Measurements from ENCODE around the gene SEC61G. TPM values are rescaled to one million over a fixed set of nuclear protein-coding genes. Genes with fewer than 3 reads are reported as not detected.

The SEC61G gene
- polyA plus RNA-seq, 2 of the 4 experiments (the other 2 are of a cell fraction) = 356 to 421 TPM

GRCh38 chr7:54783952-54784351 lies 24.9 kb upstream of the SEC61G start:
- ATAC-seq (no peak), FAIRE-seq (no peak), DNase-seq (ENCODE audit: low read depth in 1 of 2, low spot score in 1 of 2) (no peak)
- H3K4me1 ChIP-seq = peaks cover 10% of the 10 kb centered on the region
- no peak overlapping the region for H3K4me2 ChIP-seq
- H3K4me3 ChIP-seq = no peak overlapping the region
- ChIA-PET CTCF (interaction anchor here (5.6 to 33.9 kb wide), 3 partner anchors 10 to 467 kb away, joined by 36 to 742 read pairs (median 69); no protein-coding TSS in a partner anchor), POLR2A (no interaction called here)
- H3K27ac ChIP-seq = no peak overlapping the region
- WGBS (ENCODE audit: missing lambda C conversion rate) = 65% methylated on average over 4 of the region's 4 CpGs
- no peaks in the 10 kb centered on the region for H3K9me3 ChIP-seq
- TF ChIP-seq JUNB (IDR thresholded peaks at IDR 0.05) (no peak), PBX3 (IDR thresholded peaks at IDR 0.05) (no peak), FOXS1 (CRISPR knock-in tag; IDR thresholded peaks at IDR 0.05) (no peak), ZSCAN20 (CRISPR knock-in tag; IDR thresholded peaks at IDR 0.05) (no peak), ATOH8 (CRISPR knock-in tag; IDR thresholded peaks at IDR 0.05; ENCODE audit: low read depth) (no peak), HMGXB4 (CRISPR knock-in tag; IDR thresholded peaks at IDR 0.05; ENCODE audit: borderline replicate concordance) (no peak), HES2 (IDR thresholded peaks at IDR 0.05) (no peak), ELK1 (IDR thresholded peaks at IDR 0.05; ENCODE audit: low read depth, low read length) (no peak), RARB (CRISPR knock-in tag; IDR thresholded peaks at IDR 0.05) (no peak), EP300 (IDR thresholded peaks at IDR 0.05) (no peak), CHD4 (IDR thresholded peaks at IDR 0.05; ENCODE audit: borderline replicate concordance) (no peak), ESRRA (IDR thresholded peaks at IDR 0.05; ENCODE audit: borderline replicate concordance, low read length) (no peak)

GRCh38 chr7:54782829-54783228 lies 23.8 kb upstream of the SEC61G start:
- H3K9me3 ChIP-seq = no peaks in the 10 kb centered on the region
- DNase-seq (ENCODE audit: low read depth in 1 of 2, low spot score in 1 of 2) = no peak
- no peak overlapping the region for H3K4me3 ChIP-seq
- ChIA-PET CTCF (interaction anchor here (1.3 to 33.9 kb wide), 4 partner anchors 9 to 468 kb away, joined by 4 to 742 read pairs (median 22); no protein-coding TSS in a partner anchor), POLR2A (no interaction called here)
- no peak for ATAC-seq
- TF ChIP-seq CBX8 (IDR thresholded peaks at IDR 0.05) (no peak), KDM5A (IDR thresholded peaks at IDR 0.05) (no peak), EP300 (IDR thresholded peaks at IDR 0.05) (no peak), KDM1A (IDR thresholded peaks at IDR 0.05; ENCODE audit: low read depth) (no peak), ZNF302 (CRISPR knock-in tag; IDR thresholded peaks at IDR 0.05) (no peak), TFCP2L1 (CRISPR knock-in tag; IDR thresholded peaks at IDR 0.05) (no peak), TP53 (CRISPR knock-in tag; IDR thresholded peaks at IDR 0.05) (no peak), HEYL (CRISPR knock-in tag; IDR thresholded peaks at IDR 0.05) (no peak), HMGXB4 (CRISPR knock-in tag; IDR thresholded peaks at IDR 0.05; ENCODE audit: borderline replicate concordance) (no peak), HES2 (IDR thresholded peaks at IDR 0.05) (no peak), FOSB (CRISPR knock-in tag; IDR thresholded peaks at IDR 0.05) (no peak), RAD21 (conservative IDR thresholded peaks at IDR 0.05 in 1 of 2, IDR thresholded peaks at IDR 0.05 in 1 of 2) (no peak), CHD4 (IDR thresholded peaks at IDR 0.05; ENCODE audit: borderline replicate concordance) (no peak), MAFK (IDR thresholded peaks at IDR 0.05; ENCODE audit: partially characterized antibody) (no peak), ELK1 (IDR thresholded peaks at IDR 0.05; ENCODE audit: low read depth, low read length) (no peak), CHD2 (IDR thresholded peaks at IDR 0.05; ENCODE audit: low read length, partially characterized antibody) (no peak), ZC3H11A (IDR thresholded peaks at IDR 0.05) (no peak)
- no peak overlapping the region for H3K4me2 ChIP-seq
- no peak for FAIRE-seq
- WGBS (ENCODE audit: missing lambda C conversion rate) = 80% methylated on average over 8 of the region's 8 CpGs
- H3K4me1 ChIP-seq = 0 out of 3 replicates have a peak, but pooled peaks cover under 1% of the 10 kb centered on the region
- no peak overlapping the region; a peak in 1 of 6 replicates for H3K27ac ChIP-seq
